Heart left ventricle (tissue), 16 donors: ENCODE measurements around the gene CTSW. TPM values are rescaled to one million over a fixed set of nuclear protein-coding genes. Genes with fewer than 3 reads are reported as not detected.

Source experiments
- ATAC-seq, 4 donors: fragments of 200-7000 bp; cut with Tn5 transposase; one replicate each; pipeline ENCODE4 v1.9.1; 2020 to 2022; ENCODE audit warnings: moderate library complexity in 4 of 4, mild to moderate bottlenecking in 3 of 4, moderate number of reproducible peaks in 1 of 4
- DNase-seq, 5 donors: peaks; one replicate each; pipeline ENCODE4 v3.0.0-alpha.2; 2020
- H3K27ac ChIP-seq, 12 donors: fragments of 200-600 bp; sonication (generic) in 4 of 12; one replicate each; pipeline versions ENCODE4 v1.5.0 to v1.8.0; 2016 to 2022; ENCODE audit warnings: mild to moderate bottlenecking in 2 of 12
- H3K27me3 ChIP-seq, 9 donors: fragments of 200-600 bp; sonication (generic) in 2 of 9; one replicate each; pipeline versions ENCODE4 v1.5.1 to v1.8.0; 2016 to 2022; ENCODE audit warnings: mild to moderate bottlenecking in 3 of 9
- H3K36me3 ChIP-seq, 9 donors: fragments of 200-600 bp; sonication (generic) in 2 of 9; one replicate each; pipeline versions ENCODE4 v1.5.0 to v1.8.0; 2018 to 2022; ENCODE audit warnings: mild to moderate bottlenecking in 2 of 9
- H3K4me1 ChIP-seq, 12 donors: fragments of 200-600 bp; sonication (generic) in 4 of 12; one replicate each; pipeline versions ENCODE4 v1.5.0 to v1.8.0; 2016 to 2022; ENCODE audit warnings: mild to moderate bottlenecking in 3 of 12
- H3K4me3 ChIP-seq, 12 donors: fragments of 200-600 bp; sonication (generic) in 4 of 12; one replicate each; pipeline versions ENCODE4 v1.5.0 to v1.8.0; 2017 to 2022; ENCODE audit warnings: mild to moderate bottlenecking in 9 of 12, moderate library complexity in 4 of 12
- H3K9me3 ChIP-seq, 12 donors: fragments of 200-600 bp; sonication (generic) in 4 of 12; one replicate each; pipeline versions ENCODE4 v1.5.0 to v1.8.0; 2016 to 2022; ENCODE audit warnings: mild to moderate bottlenecking in 1 of 12
- POLR2A ChIP-seq, 2 donors: fragments of 450-650 bp; IDR thresholded peaks; one replicate each; pipeline ENCODE4 v1.6.1; 2017; ENCODE audit warnings: antibody characterized with exemption in 2 of 2, mild to moderate bottlenecking in 2 of 2, moderate library complexity in 2 of 2
- WGBS, 4 donors: extraction: QIAGEN DNeasy Blood & Tissue Kit in 2 of 4; methylation state at CpG; one replicate each; pipeline versions ENCODE4 v1.1.5 to v1.1.7; 2013 to 2018; 5-methylcytosine and 5-hydroxymethylcytosine counted together
- intact Hi-C, 10 donors: fragments of 100-400 bp; cut with DNase I; formaldehyde crosslinking; loops; one replicate each; pipeline versions ENCODE4 v1.11.1 to v1.14.2; 2022
- polyA plus RNA-seq, 2 donors: library from polyadenylated mRNA; stranded (reverse); fragments of 200-250 nt; gene quantifications; one replicate each; pipeline ENCODE4 v1.2.3, GENCODE V29; 2013
- total RNA-seq, 9 donors: library from RNA; depleted of rRNA in 2 of 9; stranded (reverse); fragments of >200 nt in 2 of 9; fragmentation: NEBNext Ultra II Directional in 3 of 9; extraction: Animal tissue kit (Norgen Biotek cat#: 25700) in 3 of 9; gene quantifications; one replicate each; pipeline versions ENCODE4 v1.1.0 to v1.2.4, GENCODE V29; 2016 to 2023
- TF ChIP-seq, protein P1 (sequence below), 12 donors: fragments of 200-600 bp; sonication (generic) in 4 of 12; IDR thresholded peaks; one replicate each; pipeline versions ENCODE4 v1.5.0 to v1.8.0; 2018 to 2022; ENCODE audit warnings: antibody characterized with exemption in 12 of 12, mild to moderate bottlenecking in 5 of 12
- donor health status: ischemic (EF 13 %, LVEDD 7.1; RV severe dilation, severe dysfunction).
- donor health status: healthy with polysubstance abuse.
- donor health status: DM: no; HTN: yes; CAD: no.
- donor health status: DM: no; HTN: no; CAD: no.
- donor health status: ischemic (EF 25% LVEDD 6.9; RV normal size, moderate dysfunction).
- donor health status: ischemic (EF 25% LVEDD 5.7; RV mildly dilated, moderate dysfunction).
- donor health status: healthy.
- donor health status: DM: yes; HTN: yes; CAD: no.
- donor health status: ischemic (EF 35%, LVEDD 5.7; RV mildly dilated, moderate dysfunction).
- donor health status: nonischemic (EF 11% LVEDD 7.7; RV severe dilation, severe dysfunction).
- donor health status: DM: yes; HTN: yes; CAD: no.
- donor health status: PGD.
- donor health status: ischemic (EF 29% LVEDD 5.4; RV normal size, mild dysfunction).
- donor health status: nonischemic (EF 23%, LVEDD 6.1; RV moderate dilation, normal function).

Gene CTSW
- total and polyA plus RNA-seq, 11 donors = 0.16 to 9.4 (median 0.84) TPM; not detected in 1

DNA sequence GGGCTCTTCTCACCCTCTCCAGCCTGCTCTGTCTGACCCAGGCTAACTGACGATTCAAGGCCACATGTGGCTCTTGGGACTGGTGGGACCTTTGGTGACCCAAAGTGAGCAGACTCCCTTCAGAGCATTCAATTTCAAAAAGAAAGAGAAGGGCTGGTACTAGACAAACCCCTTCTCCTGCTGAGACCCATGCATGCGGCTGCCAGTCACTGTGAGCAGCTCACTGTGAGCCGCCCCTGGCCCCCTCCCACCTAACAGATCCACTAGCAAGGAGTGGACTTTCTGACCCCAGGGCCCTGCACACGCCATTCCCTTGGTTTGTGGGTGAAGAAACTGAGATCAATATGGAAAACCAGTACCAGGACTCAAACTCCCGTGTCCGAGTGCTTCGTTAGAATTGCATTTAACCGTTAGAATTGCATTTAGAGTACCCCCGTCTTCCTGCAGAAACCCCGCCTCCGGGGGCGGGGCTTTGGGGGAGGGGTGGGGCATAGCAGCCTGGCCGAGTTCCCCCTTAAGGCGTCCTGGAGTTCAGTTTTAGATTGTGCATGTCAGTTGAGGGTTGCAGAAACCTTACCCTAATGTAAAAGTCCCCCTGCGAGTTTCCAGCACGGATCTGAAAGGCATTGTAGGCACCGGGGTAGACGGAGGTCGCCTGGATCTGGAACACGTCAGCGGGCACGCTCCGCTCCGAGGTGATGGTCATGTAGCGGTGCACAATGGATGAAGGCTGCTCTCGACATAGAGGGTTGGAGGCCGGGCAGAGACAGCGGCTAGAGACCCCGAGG lies 12.2 kb upstream of the CTSW start:
- no peak for TF ChIP-seq POLR2A (IDR thresholded peaks at IDR 0.05)
- TF ChIP-seq, protein P1, sequence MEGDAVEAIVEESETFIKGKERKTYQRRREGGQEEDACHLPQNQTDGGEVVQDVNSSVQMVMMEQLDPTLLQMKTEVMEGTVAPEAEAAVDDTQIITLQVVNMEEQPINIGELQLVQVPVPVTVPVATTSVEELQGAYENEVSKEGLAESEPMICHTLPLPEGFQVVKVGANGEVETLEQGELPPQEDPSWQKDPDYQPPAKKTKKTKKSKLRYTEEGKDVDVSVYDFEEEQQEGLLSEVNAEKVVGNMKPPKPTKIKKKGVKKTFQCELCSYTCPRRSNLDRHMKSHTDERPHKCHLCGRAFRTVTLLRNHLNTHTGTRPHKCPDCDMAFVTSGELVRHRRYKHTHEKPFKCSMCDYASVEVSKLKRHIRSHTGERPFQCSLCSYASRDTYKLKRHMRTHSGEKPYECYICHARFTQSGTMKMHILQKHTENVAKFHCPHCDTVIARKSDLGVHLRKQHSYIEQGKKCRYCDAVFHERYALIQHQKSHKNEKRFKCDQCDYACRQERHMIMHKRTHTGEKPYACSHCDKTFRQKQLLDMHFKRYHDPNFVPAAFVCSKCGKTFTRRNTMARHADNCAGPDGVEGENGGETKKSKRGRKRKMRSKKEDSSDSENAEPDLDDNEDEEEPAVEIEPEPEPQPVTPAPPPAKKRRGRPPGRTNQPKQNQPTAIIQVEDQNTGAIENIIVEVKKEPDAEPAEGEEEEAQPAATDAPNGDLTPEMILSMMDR (IDR thresholded peaks at IDR 0.05) = no peak
- WGBS, 4 donors = 56 to 65% (median 60%) methylated on average over 28 to 29 of the region's 29 CpGs
- Histone ChIP-seq H3K9me3 (no peaks in the 10 kb centered on the region), H3K27ac (no peak overlapping the region), H3K27me3 (no peaks in the 10 kb centered on the region), H3K36me3 (peaks cover 0 to 82% (median 73%) of the 10 kb centered on the region in 9 donors), H3K4me1 (peaks cover 0 to 38% (median 19%) of the 10 kb centered on the region in 12 donors), H3K4me3 (no peak overlapping the region)
- intact Hi-C loops = loop anchor here in 1 of 10 donors (10.0 kb wide), 1 partner anchor 477 kb away; the partner anchor contains the start of genes B4GAT1 and BRMS1
- DNase-seq (peak in 2 of 5 donors; percentile 17 to 54), ATAC-seq (no peak)

DNA sequence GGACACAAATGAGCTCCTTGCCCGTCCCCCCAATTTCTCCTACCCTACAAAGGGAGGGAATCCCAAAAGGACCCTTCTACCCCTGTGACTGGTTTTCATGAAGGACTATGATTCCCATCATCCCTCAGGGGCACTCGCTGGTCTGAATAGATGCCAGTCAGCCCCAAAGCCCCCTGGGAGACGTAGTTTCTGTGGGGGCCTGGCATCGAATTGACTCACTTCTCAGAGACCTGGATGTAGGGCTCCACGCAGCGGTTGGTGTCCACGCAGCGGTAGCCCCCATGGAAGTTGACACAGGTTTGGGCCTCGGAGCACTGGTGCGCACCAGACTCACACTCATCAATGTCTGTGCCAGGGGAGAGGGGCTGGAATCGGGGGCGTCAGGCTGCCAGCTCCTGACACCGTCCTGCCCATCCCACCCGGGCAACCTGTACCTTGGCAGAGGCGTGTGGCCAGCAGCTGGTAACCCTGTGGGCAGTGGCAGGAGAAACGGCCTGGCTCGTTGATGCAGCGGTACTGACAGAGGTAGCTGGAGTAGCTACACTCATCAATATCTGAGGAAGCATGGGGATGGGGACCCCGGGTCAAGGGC lies 11.5 kb upstream of the CTSW start:
- Histone ChIP-seq H3K4me1 (peaks cover 3 to 38% (median 19%) of the 10 kb centered on the region in 12 donors), H3K4me3 (no peak overlapping the region), H3K9me3 (no peaks in the 10 kb centered on the region), H3K27ac (peak overlapping the region in 1 of 12 donors; percentile 20), H3K36me3 (peaks cover 0 to 75% (median 66%) of the 10 kb centered on the region in 9 donors), H3K27me3 (no peaks in the 10 kb centered on the region)
- no peak for ATAC-seq
- WGBS, 4 donors = 83 to 93% (median 88%) methylated on average over 14 to 19 of the region's 19 CpGs
- DNase-seq = peak in 1 of 5 donors; percentile 49
- TF ChIP-seq, protein P1 (IDR thresholded peaks at IDR 0.05) = no peak
- TF ChIP-seq POLR2A (IDR thresholded peaks at IDR 0.05) = peak in 1 of 2 donors; percentile 10
- intact Hi-C loops = loop anchor here in 1 of 10 donors (10.0 kb wide), 1 partner anchor 477 kb away; the partner anchor contains the start of genes B4GAT1 and BRMS1

DNA sequence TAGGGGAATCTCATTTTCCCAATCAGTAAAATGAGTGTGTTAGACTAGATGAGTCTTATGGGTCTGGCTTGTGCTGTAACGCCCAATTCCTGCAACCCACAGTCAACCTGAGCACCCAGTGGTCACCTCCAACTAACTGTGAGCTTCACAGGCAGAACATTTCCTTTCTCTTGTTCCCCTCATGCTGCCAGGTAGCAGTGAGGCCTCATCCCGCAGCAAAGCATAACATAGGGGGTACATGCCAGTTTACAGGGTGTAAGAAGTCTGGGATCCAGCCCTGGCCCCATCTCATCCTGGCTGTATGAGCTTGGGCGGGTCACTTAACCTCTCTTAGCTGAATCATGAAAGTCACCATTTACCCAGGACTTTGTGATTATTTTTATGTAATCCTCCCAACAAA lies 10.7 kb upstream of the CTSW start:
- no peaks in the 10 kb centered on the region for H3K9me3 ChIP-seq
- WGBS, 4 donors = 90 to 97% (median 93%) methylated on average over 3 of the region's 3 CpGs
- H3K4me3 ChIP-seq = no peak overlapping the region
- DNase-seq (peak in 1 of 5 donors; percentile 33), ATAC-seq (no peak)
- peaks cover 0 to 68% (median 59%) of the 10 kb centered on the region in 9 donors for H3K36me3 ChIP-seq
- intact Hi-C loops = loop anchor here in 1 of 10 donors (10.0 kb wide), 1 partner anchor 476 kb away; the partner anchor contains the start of genes B4GAT1 and BRMS1
- TF ChIP-seq POLR2A (IDR thresholded peaks at IDR 0.05) = no peak
- H3K4me1 ChIP-seq = peaks cover 3 to 40% (median 20%) of the 10 kb centered on the region in 12 donors
- H3K27me3 ChIP-seq = no peaks in the 10 kb centered on the region
- H3K27ac ChIP-seq = peak overlapping the region in 1 of 12 donors; percentile 22

DNA sequence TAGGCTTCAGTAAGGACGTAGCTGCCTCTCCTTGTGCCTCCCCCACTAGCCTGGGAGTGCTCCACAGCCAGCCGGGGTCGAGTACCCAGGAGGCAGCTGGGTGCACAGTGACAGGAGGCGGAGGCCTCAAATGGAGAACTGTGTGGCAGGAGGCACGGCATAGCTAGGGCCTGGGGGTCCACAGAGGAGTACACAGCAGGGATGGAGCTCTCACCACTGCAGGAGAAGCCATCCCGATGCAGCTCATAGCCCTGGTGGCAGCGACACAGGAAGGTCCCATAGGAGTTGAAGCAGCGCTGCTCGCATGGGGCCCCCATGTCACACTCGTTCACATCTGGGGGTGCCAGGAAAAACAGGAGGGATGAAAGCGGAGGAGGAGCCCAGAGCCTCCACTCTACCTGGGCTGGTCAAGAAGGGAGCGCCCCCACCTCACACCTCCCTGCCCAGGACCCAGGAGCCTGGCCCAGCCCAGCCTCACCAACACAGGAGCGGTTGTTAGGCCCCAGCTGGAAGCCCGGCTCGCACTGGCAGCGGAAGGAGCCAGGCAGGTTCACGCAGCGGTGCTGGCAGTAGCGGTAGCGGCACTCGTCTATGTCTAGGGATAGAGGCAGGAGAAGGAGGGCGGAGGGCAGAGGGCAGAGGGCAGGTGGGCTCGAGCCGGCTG lies 9.9 kb upstream of the CTSW start:
- intact Hi-C loops = loop anchor here in 1 of 10 donors (10.0 kb wide), 1 partner anchor 475 kb away; the partner anchor contains the start of genes B4GAT1 and BRMS1
- peak in 1 of 5 donors; percentile 49 for DNase-seq
- H3K4me3 ChIP-seq = no peak overlapping the region
- no peak for TF ChIP-seq POLR2A (IDR thresholded peaks at IDR 0.05)
- TF ChIP-seq, protein P1 (IDR thresholded peaks at IDR 0.05) = no peak
- WGBS, 4 donors = 77 to 86% (median 83%) methylated on average over 20 to 24 of the region's 24 CpGs
- peaks cover 3 to 45% (median 22%) of the 10 kb centered on the region in 12 donors for H3K4me1 ChIP-seq
- H3K36me3 ChIP-seq = peaks cover 0 to 59% (median 50%) of the 10 kb centered on the region in 9 donors
- ATAC-seq = no peak
- no peaks in the 10 kb centered on the region for H3K27me3 ChIP-seq
- no peaks in the 10 kb centered on the region for H3K9me3 ChIP-seq
- H3K27ac ChIP-seq = peak overlapping the region in 5 of 12 donors; percentile 34 to 98 (median 94)
